ENCODE results near the gene DNM2.

Gene DNM2

DNA sequence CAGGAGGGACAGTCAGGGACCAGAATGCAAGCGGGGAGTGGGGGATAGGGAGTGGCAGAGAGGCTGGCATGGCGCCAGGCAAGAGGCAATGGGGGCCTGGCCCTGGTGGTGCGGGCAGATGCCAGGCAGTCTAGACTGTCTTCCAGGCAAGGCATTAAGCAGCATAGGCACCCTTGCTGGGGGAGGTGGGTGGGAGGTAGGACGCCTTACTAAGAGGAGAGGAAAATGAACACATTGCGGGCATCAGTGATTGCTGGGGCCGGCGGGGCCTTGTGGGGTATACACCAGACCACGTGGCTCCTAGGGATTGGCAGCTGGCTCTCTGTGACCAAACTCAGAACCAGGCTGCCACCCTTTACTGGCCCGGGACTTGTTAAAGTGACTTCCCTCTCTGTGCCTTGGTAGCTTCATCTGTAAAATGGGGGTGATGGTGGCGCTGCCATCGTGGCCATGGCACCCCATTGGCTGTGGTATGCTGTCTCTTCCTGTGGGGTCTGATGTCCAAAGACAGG lies 46.0 kb downstream of the DNM2 start:
- H3K9me3 ChIP-seq (ENCODE audit: control extremely low read depth in 1 of 5, control insufficient read depth in 4 of 5, insufficient read depth in 2 of 5, low read depth in 1 of 5, low read length in 4 of 5) = no peaks in the 10 kb centered on the region
- WGBS (ENCODE audit: insufficient coverage) = 80% methylated on average over 10 of the region's 11 CpGs
- no peak overlapping the region for H3K4me3 ChIP-seq (ENCODE audit: control insufficient read depth in 1 of 7, extremely low read depth in 1 of 7, insufficient read depth in 4 of 7, low read depth in 2 of 7, low read length in 6 of 7)
- H3K27ac ChIP-seq (ENCODE audit: insufficient read depth in 1 of 2, low read depth in 1 of 2, low read length in 2 of 2, poor library complexity in 1 of 2, severe bottlenecking in 2 of 2) = peak overlapping the region in 1 of 2 experiments; percentile 19
- H3K36me3 ChIP-seq (ENCODE audit: control insufficient read depth in 4 of 4, insufficient read depth in 4 of 4, low read length in 3 of 4) = peaks cover 2 to 47% (median 20%) of the 10 kb centered on the region in 4 experiments
- H3K27me3 ChIP-seq (replicated peaks in 2 of 5; ENCODE audit: control insufficient read depth in 4 of 5, insufficient read depth in 5 of 5, low read length in 4 of 5) = no peaks in the 10 kb centered on the region
- ChIA-PET POLR2A (no interaction called here), CTCF (no interaction called here)
- DNase-seq = no peak
- H3K4me1 ChIP-seq (ENCODE audit: control extremely low read depth in 1 of 4, control insufficient read depth in 4 of 4, insufficient read depth in 4 of 4, low read length in 3 of 4) = peaks cover 10 to 28% (median 23%) of the 10 kb centered on the region in 4 experiments

DNA sequence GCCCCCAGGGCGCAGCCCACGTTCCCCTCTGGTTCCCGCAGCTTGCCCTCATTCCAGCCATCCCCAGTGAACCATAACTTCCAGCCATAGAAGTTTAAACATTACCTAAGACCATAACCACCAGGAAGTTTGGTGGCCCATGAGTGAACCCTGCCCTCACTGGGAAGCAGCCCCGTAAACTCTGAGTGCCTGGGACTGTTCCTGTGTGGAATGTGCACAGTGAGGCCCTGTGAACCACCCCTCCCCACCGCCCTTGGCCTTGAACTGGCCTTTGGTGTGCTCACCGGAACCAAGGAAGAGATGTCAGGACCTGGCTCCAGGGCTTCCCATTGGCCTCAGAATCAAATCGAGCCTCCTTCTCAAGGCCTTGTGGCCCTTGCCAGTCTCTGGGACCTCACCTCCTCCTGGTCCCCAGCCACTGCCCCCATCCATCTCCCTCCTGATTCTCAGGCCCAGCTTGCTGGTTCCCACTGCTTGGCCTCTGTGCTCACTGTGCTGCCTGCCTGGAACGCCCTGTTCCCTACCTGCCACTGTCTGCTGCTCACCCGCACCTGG lies 46.5 kb downstream of the DNM2 start:
- Histone ChIP-seq H3K4me3 (ENCODE audit: control insufficient read depth in 1 of 7, extremely low read depth in 1 of 7, insufficient read depth in 4 of 7, low read depth in 2 of 7, low read length in 6 of 7) (no peak overlapping the region), H3K9me3 (ENCODE audit: control extremely low read depth in 1 of 5, control insufficient read depth in 4 of 5, insufficient read depth in 2 of 5, low read depth in 1 of 5, low read length in 4 of 5) (no peaks in the 10 kb centered on the region), H3K27ac (ENCODE audit: insufficient read depth in 1 of 2, low read depth in 1 of 2, low read length in 2 of 2, poor library complexity in 1 of 2, severe bottlenecking in 2 of 2) (no peak overlapping the region), H3K27me3 (replicated peaks in 2 of 5; ENCODE audit: control insufficient read depth in 4 of 5, insufficient read depth in 5 of 5, low read length in 4 of 5) (no peaks in the 10 kb centered on the region), H3K4me1 (ENCODE audit: control extremely low read depth in 1 of 4, control insufficient read depth in 4 of 4, insufficient read depth in 4 of 4, low read length in 3 of 4) (peaks cover 7 to 23% (median 18%) of the 10 kb centered on the region in 4 experiments), H3K36me3 (ENCODE audit: control insufficient read depth in 4 of 4, insufficient read depth in 4 of 4, low read length in 3 of 4) (peaks cover 2 to 52% (median 20%) of the 10 kb centered on the region in 4 experiments)
- DNase-seq = no peak
- CTCF ChIA-PET = no interaction called here
- 97% methylated on average over 8 of the region's 9 CpGs for WGBS (ENCODE audit: insufficient coverage)
- POLR2A ChIA-PET = no interaction called here

- DNase-seq = no peak
- no peaks in the 10 kb centered on the region for H3K9me3 ChIP-seq (ENCODE audit: control extremely low read depth in 1 of 5, control insufficient read depth in 4 of 5, insufficient read depth in 2 of 5, low read depth in 1 of 5, low read length in 4 of 5)
- H3K27me3 ChIP-seq (replicated peaks in 2 of 5; ENCODE audit: control insufficient read depth in 4 of 5, insufficient read depth in 5 of 5, low read length in 4 of 5) = no peaks in the 10 kb centered on the region
- CTCF ChIA-PET = interaction anchor here (1.0 to 2.2 kb wide), 3 partner anchors 9 to 47 kb away, joined by 3 to 4 read pairs (median 3); no protein-coding TSS in a partner anchor
- POLR2A ChIA-PET = interaction anchor here (0.7 kb wide), 1 partner anchor 49 kb away, joined by 4 read pairs; no protein-coding TSS in a partner anchor
- H3K4me1 ChIP-seq (ENCODE audit: control extremely low read depth in 1 of 4, control insufficient read depth in 4 of 4, insufficient read depth in 4 of 4, low read length in 3 of 4) = peaks cover 0 to 9% (median 4%) of the 10 kb centered on the region in 4 experiments
- WGBS (ENCODE audit: insufficient coverage) = 100% methylated on average over 8 of the region's 9 CpGs
- no peak overlapping the region for H3K4me3 ChIP-seq (ENCODE audit: control insufficient read depth in 1 of 7, extremely low read depth in 1 of 7, insufficient read depth in 4 of 7, low read depth in 2 of 7, low read length in 6 of 7)
- H3K27ac ChIP-seq (ENCODE audit: insufficient read depth in 1 of 2, low read depth in 1 of 2, low read length in 2 of 2, poor library complexity in 1 of 2, severe bottlenecking in 2 of 2) = peak overlapping the region in 1 of 2 experiments; percentile 20
- peaks cover 7 to 51% (median 21%) of the 10 kb centered on the region in 4 experiments for H3K36me3 ChIP-seq (ENCODE audit: control insufficient read depth in 4 of 4, insufficient read depth in 4 of 4, low read length in 3 of 4)
Observed at GRCh38 chr19:10766049-10766623, 48.3 kb downstream of the DNM2 start.

DNA sequence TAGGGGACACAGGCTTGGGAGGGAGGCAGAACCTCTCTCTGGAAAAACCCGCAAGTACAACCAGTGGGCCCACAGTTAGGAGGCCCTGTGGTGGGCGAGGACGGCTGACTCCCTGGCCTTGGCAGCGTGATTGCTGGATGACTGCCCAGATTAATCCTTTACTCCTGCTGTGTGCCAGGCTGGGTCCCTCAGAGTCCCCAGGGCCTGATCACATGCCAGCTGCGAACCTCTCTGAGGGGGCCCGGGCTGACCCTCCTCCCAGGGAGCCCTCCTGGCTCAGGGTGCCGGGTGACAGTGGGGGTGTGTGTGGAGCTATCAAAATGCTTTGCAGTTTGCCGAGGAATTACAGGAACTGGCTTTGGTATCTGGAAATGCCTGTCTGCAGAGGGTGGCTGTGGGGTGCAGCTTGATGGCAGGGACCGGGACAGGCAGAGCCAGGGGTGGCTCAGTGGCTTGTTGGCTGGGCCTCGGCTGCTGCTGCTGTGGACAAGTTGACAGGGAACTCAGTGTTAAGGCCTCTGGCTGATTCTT lies 48.9 kb downstream of the DNM2 start:
- ChIA-PET POLR2A (interaction anchor here (0.7 kb wide), 1 partner anchor 50 kb away, joined by 4 read pairs; no protein-coding TSS in a partner anchor), CTCF (interaction anchor here (1.0 to 2.2 kb wide), 3 partner anchors 9 to 47 kb away, joined by 3 to 4 read pairs (median 3); no protein-coding TSS in a partner anchor)
- Histone ChIP-seq H3K27me3 (replicated peaks in 2 of 5; ENCODE audit: control insufficient read depth in 4 of 5, insufficient read depth in 5 of 5, low read length in 4 of 5) (no peaks in the 10 kb centered on the region), H3K4me1 (ENCODE audit: control extremely low read depth in 1 of 4, control insufficient read depth in 4 of 4, insufficient read depth in 4 of 4, low read length in 3 of 4) (peaks cover 0 to 4% (median 2%) of the 10 kb centered on the region in 4 experiments), H3K9me3 (ENCODE audit: control extremely low read depth in 1 of 5, control insufficient read depth in 4 of 5, insufficient read depth in 2 of 5, low read depth in 1 of 5, low read length in 4 of 5) (no peaks in the 10 kb centered on the region), H3K4me3 (ENCODE audit: control insufficient read depth in 1 of 7, extremely low read depth in 1 of 7, insufficient read depth in 4 of 7, low read depth in 2 of 7, low read length in 6 of 7) (no peak overlapping the region), H3K36me3 (ENCODE audit: control insufficient read depth in 4 of 4, insufficient read depth in 4 of 4, low read length in 3 of 4) (peaks cover 7 to 51% (median 19%) of the 10 kb centered on the region in 4 experiments), H3K27ac (ENCODE audit: insufficient read depth in 1 of 2, low read depth in 1 of 2, low read length in 2 of 2, poor library complexity in 1 of 2, severe bottlenecking in 2 of 2) (peak overlapping the region in 1 of 2 experiments; percentile 20)
- WGBS (ENCODE audit: insufficient coverage) = 92% methylated on average over 10 of the region's 10 CpGs
- DNase-seq = no peak

GRCh38 chr19:10767726-10768125 lies 49.8 kb downstream of the DNM2 start:
- WGBS (ENCODE audit: insufficient coverage) = 95% methylated on average over 5 of the region's 10 CpGs
- no peak overlapping the region for H3K27ac ChIP-seq (ENCODE audit: insufficient read depth in 1 of 2, low read depth in 1 of 2, low read length in 2 of 2, poor library complexity in 1 of 2, severe bottlenecking in 2 of 2)
- no peak for DNase-seq
- POLR2A ChIA-PET = interaction anchor here (0.6 kb wide), 1 partner anchor 123 kb away, joined by 5 read pairs; no protein-coding TSS in a partner anchor
- peaks cover 9 to 49% (median 21%) of the 10 kb centered on the region in 4 experiments for H3K36me3 ChIP-seq (ENCODE audit: control insufficient read depth in 4 of 4, insufficient read depth in 4 of 4, low read length in 3 of 4)
- H3K27me3 ChIP-seq (replicated peaks in 2 of 5; ENCODE audit: control insufficient read depth in 4 of 5, insufficient read depth in 5 of 5, low read length in 4 of 5) = no peaks in the 10 kb centered on the region
- no peaks in the 10 kb centered on the region for H3K9me3 ChIP-seq (ENCODE audit: control extremely low read depth in 1 of 5, control insufficient read depth in 4 of 5, insufficient read depth in 2 of 5, low read depth in 1 of 5, low read length in 4 of 5)
- H3K4me3 ChIP-seq (ENCODE audit: control insufficient read depth in 1 of 7, extremely low read depth in 1 of 7, insufficient read depth in 4 of 7, low read depth in 2 of 7, low read length in 6 of 7) = no peak overlapping the region
- no peaks in the 10 kb centered on the region for H3K4me1 ChIP-seq (ENCODE audit: control extremely low read depth in 1 of 4, control insufficient read depth in 4 of 4, insufficient read depth in 4 of 4, low read length in 3 of 4)
- CTCF ChIA-PET = interaction anchor here (1.3 to 2.2 kb wide), 3 partner anchors 8 to 16 kb away, joined by 3 to 4 read pairs (median 4); no protein-coding TSS in a partner anchor

DNA sequence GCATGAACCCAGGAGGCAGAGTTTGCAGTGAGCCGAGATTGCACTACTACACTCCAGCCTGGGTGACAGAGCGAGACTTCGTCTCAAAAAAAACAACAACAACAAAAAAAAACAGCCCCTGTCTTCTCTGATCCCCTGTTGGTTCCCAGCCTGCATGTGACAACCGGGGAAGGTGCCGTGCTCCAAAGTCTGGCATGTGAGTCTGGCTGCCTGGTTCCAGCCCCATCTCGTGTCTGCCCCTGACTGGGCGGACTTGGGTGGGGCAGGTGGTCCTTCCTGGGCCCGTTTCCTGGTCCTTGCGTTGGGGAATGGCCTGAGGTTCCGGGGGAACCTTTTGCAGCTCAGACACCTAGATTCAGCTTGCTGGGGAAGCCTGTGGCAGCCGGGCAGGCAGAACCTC lies 50.5 kb downstream of the DNM2 start:
- H3K4me3 ChIP-seq (ENCODE audit: control insufficient read depth in 1 of 7, extremely low read depth in 1 of 7, insufficient read depth in 4 of 7, low read depth in 2 of 7, low read length in 6 of 7) = no peak overlapping the region
- H3K36me3 ChIP-seq (ENCODE audit: control insufficient read depth in 4 of 4, insufficient read depth in 4 of 4, low read length in 3 of 4) = peaks cover 9 to 50% (median 22%) of the 10 kb centered on the region in 4 experiments
- no peak for DNase-seq
- H3K9me3 ChIP-seq (ENCODE audit: control extremely low read depth in 1 of 5, control insufficient read depth in 4 of 5, insufficient read depth in 2 of 5, low read depth in 1 of 5, low read length in 4 of 5) = no peaks in the 10 kb centered on the region
- no peaks in the 10 kb centered on the region for H3K4me1 ChIP-seq (ENCODE audit: control extremely low read depth in 1 of 4, control insufficient read depth in 4 of 4, insufficient read depth in 4 of 4, low read length in 3 of 4)
- CTCF ChIA-PET = interaction anchor here (0.8 to 1.7 kb wide), 5 partner anchors 8 to 52 kb away, joined by 3 to 10 read pairs (median 3); partner anchors contain the start of gene DNM2
- no peak overlapping the region for H3K27ac ChIP-seq (ENCODE audit: insufficient read depth in 1 of 2, low read depth in 1 of 2, low read length in 2 of 2, poor library complexity in 1 of 2, severe bottlenecking in 2 of 2)
- WGBS (ENCODE audit: insufficient coverage) = 96% methylated on average over 11 of the region's 11 CpGs
- H3K27me3 ChIP-seq (replicated peaks in 2 of 5; ENCODE audit: control insufficient read depth in 4 of 5, insufficient read depth in 5 of 5, low read length in 4 of 5) = no peaks in the 10 kb centered on the region
- POLR2A ChIA-PET = interaction anchor here (0.6 kb wide), 1 partner anchor 124 kb away, joined by 5 read pairs; no protein-coding TSS in a partner anchor
